NCI-H1930 (cell line): ENCODE results near the gene EXOSC7.
"Not testable (repeated sequence)": the region's sequence is repeated elsewhere in the genome, so short reads cannot be mapped to it uniquely, and the experiment has no call there.

Experiments
- DNase-seq, 2 experiments: peaks; one replicate each; lab custom pipeline; 2025; lab: John Stamatoyannopoulos, UW

The EXOSC7 gene

GRCh38 chr3:44976002-44976815 is at the start of gene EXOSC7, which contains the start of gene ZDHHC3:
Gene EXOSC7 (plus strand): TSS chr3:44976244. CDS start chr3:44976278, 34 bp downstream.
Gene ZDHHC3 (minus strand): TSS chr3:44976174. CDS start chr3:44959436, 16,738 bp downstream.
- DNase-seq = peak; percentile 65 to 70

- no peak for DNase-seq
Measured at GRCh38 chr3:44926921-44927320, 49.1 kb upstream of the EXOSC7 start.

DNA sequence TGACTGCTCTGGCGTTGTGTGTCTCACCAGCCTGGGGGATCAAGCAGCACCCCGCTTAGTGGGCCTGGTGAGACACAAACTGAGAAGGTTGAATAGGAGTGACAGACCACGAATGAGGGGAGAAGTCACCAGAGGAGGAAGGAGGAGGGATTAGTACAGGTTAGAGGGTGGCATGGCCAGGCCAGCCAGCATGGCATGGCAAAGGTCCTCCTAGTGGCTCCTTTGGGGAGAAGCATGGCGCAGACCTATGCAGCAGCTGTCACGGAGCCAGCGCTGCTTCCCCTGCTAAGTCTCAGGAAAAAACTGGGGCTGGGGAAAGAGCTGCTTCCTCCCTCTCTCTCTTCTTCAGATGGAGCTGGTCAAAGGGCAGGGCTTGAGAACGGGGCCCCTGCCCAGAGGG is 48.7 kb upstream of the EXOSC7 start:
- no peak for DNase-seq

DNA sequence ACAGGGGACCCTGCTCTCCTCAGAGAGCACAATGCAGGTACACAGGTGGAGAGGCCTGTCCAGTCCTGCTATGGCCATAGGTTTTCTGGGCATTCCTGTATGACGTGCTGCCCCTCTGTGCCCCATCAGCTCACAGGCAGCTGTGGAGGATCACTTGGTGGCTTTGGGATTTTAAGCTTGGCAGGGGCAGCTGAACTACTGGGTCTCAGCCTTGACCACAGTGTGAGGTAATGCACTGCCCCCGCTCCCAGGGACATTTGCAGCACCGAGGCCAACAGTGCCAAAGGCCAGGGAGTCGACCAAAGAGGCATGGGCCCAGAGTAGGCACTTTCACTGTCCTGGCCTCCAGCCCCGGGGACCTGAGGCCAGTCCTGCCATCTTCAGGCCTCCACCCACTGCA is 46.3 kb upstream of the EXOSC7 start:
- DNase-seq = no peak

- DNase-seq = no peak
Measured at GRCh38 chr3:44930911-44931310, 45.1 kb upstream of the EXOSC7 start.

GRCh38 chr3:44931791-44932190 is 44.3 kb upstream of the EXOSC7 start:
- no peak for DNase-seq

GRCh38 chr3:44932271-44932670 is 43.8 kb upstream of the EXOSC7 start:
- DNase-seq = no peak

DNA sequence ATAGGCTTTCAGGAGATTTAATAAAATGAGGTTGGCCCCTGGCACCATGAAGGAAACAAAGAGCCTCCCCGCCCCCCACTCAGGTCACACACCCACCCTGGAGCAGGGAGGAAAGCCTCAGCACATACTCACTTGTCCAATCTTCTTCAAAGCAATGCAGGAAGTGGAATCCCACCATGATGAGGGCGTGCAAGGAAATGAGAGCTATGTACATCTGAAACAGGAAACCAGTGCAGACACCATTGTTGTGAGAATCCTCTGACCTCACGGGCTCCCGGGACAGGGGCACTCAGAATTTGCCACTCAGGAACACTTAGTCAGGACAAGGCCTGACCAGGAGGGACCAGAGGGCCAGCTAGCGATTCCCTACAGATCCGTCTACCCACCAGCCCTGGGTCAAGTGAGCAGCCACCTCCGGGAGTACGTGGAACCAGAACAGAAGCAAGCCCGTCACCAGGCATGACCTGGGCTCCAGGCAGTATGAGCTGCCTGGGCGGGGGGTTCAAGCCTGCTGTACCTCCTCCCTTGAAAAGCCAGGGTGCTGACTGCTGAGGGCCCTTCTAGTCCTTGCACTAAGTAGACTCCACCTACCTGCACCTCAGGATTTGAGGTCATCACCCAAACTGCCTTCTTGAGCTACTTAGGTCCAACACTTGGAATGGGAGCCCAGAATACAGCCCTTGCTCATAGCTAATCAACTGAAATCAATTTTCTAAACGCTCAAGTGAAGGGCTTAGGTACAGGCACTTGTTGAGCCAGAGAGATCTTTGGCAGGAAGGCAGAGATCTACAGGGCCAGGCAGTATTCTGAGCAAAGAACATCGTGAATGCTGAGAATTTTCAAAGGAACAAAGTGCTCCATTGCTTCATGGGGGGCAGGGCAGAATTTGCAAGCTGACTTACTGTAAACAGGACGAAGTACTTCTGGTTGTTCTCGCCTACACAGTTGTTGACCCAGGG is 42.8 kb upstream of the EXOSC7 start:
- no peak for DNase-seq

GRCh38 chr3:44939581-44940036 is 36.4 kb upstream of the EXOSC7 start:
- no peak for DNase-seq

GRCh38 chr3:44942202-44942921 is 33.7 kb upstream of the EXOSC7 start:
- DNase-seq = no peak

DNA sequence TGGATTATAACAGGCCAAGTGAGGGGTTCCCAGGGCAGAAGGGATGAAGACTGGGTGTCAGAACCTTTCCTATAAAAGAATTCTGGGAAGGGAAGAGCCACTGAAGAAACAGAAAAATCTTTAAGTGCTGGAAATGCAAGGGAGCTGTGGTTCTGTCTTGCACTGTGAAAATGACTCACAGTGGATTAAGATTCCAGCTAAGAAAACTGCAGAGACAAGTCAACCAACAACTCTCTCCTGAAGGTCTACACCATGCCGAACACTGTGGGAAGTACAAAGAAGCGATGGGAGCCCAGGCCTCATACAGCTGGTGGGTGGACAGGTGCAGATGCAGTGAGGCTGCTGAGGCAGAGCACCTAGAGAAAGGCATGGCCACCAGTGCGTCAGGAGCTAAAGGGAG is 27.8 kb upstream of the EXOSC7 start:
- DNase-seq = no peak

- not testable (repeated sequence) for DNase-seq
Measured at GRCh38 chr3:44949770-44950169, 26.3 kb upstream of the EXOSC7 start.

- DNase-seq = no peak
Measured at GRCh38 chr3:44950275-44950734, 25.7 kb upstream of the EXOSC7 start.

- DNase-seq = no peak
Measured at GRCh38 chr3:44952689-44953088, 23.4 kb upstream of the EXOSC7 start.

GRCh38 chr3:44954304-44954703 is 21.7 kb upstream of the EXOSC7 start:
- DNase-seq = no peak

DNA sequence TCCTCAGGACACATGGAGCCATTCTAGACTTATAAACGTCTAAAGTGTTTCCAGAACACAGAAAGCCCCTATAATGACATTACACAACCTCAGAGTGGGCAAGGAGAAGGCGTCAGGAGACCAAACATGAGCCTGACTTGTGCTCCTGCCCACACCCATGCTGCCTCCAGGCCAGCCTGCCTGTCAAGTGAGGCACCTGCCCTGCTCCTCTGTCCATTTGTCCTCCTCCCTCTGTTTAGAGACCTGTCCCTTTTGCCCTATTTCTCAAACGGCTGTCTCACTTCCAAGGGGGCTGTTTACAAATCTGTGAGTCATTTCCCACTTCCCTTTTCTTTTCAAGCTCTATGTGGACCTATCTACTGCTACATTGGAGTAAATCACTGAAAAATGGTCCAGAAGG is 21.1 kb upstream of the EXOSC7 start:
- no peak for DNase-seq

DNA sequence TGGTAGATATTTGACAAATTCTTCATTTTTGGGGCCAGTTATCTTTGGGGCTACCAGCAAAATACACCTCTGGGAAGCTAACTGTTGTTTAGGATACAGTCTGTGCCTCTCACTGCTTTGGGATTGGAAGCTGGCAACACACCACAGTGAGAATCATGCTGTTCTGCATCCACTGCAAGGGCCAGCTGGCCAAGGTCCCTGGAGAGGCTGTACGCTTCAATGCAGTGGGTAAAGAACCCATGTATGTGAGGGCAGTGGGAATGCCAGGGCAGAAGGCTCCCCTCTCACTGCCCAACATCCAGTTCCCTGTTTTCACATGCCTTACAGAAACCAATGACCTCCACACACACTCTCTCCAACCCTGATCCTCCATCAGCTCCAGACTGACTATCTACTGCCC is 20.1 kb upstream of the EXOSC7 start:
- DNase-seq = no peak

- no peak for DNase-seq
Measured at GRCh38 chr3:44957986-44958385, 18.1 kb upstream of the EXOSC7 start.

- DNase-seq = no peak
Measured at GRCh38 chr3:44958386-44958785, 17.7 kb upstream of the EXOSC7 start.

DNA sequence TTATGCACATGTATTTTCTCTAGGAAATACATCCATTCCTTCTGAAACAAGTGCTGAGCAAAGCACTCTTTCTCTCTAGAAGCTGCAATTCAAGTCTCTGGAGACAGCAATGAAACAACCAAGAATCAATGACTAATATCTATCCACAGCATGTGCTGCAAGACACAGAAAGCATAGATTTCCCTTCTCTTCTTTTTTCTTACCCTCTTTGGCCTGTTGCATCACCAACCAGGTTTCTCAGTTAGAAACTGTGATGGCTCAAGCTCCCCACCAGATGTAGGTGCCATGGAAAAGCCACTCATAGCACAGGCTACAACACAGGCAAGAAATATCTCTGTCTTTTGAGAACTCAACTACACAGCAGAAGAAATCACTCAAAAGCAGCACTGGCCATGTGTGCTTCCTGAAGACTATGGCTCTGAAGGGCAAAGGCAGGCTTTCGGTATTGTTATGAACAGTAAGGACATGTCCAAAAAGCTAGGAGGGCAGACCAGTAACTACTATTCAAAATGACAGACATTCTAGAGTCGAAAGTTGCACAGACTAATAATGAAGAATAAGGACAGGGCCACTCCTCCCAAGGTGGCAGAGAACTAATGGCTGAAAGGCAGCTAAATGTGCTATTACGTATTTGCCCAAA is 15.5 kb upstream of the EXOSC7 start:
- DNase-seq = no peak

DNA sequence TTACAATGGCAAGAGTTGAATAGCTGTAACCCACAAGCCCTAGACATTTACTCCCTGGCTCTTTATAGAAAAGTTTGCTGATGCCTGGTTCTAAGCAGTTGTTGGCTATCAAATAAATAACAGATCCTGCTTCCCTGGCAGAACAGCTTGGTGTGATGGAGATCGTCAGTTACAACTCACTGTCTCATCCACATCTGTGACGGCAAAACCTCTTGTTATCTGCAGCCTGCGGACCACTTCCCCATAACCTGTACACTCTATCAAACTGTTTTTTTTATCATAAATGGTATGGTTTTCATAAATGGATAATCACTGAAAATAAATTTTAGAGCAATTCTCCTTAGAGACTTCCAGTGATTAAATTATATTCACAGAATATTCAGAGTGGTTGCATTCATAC is 14.2 kb upstream of the EXOSC7 start:
- DNase-seq = no peak
